ENCODE data around the gene PER2. TPM values are rescaled to one million over a fixed set of nuclear protein-coding genes. Genes with fewer than 3 reads are reported as not detected.

PER2 gene
- total and polyA plus RNA-seq, 2 donors from 2014 or later = 1.8 to 28.4 TPM

- no peak overlapping the region for H3K27ac ChIP-seq (ENCODE audit: low read depth in 2 of 2, low read length in 2 of 2)
- H3K36me3 ChIP-seq (ENCODE audit: control insufficient read depth in 2 of 3, insufficient read depth in 3 of 3, low read length in 3 of 3) = no peaks in the 10 kb centered on the region
- TF ChIP-seq, protein P1, sequence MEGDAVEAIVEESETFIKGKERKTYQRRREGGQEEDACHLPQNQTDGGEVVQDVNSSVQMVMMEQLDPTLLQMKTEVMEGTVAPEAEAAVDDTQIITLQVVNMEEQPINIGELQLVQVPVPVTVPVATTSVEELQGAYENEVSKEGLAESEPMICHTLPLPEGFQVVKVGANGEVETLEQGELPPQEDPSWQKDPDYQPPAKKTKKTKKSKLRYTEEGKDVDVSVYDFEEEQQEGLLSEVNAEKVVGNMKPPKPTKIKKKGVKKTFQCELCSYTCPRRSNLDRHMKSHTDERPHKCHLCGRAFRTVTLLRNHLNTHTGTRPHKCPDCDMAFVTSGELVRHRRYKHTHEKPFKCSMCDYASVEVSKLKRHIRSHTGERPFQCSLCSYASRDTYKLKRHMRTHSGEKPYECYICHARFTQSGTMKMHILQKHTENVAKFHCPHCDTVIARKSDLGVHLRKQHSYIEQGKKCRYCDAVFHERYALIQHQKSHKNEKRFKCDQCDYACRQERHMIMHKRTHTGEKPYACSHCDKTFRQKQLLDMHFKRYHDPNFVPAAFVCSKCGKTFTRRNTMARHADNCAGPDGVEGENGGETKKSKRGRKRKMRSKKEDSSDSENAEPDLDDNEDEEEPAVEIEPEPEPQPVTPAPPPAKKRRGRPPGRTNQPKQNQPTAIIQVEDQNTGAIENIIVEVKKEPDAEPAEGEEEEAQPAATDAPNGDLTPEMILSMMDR (IDR thresholded peaks at IDR 0.05; ENCODE audit: borderline replicate concordance, extremely low read depth, insufficient read depth) = no peak
- intact Hi-C loops (cut with DNase I) = no loop called here
- no peak for FAIRE-seq
- no peak overlapping the region for H3K4me3 ChIP-seq (ENCODE audit: low read length in 3 of 3)
- H3K27me3 ChIP-seq (ENCODE audit: control insufficient read depth, insufficient read depth, low read length) = peaks cover 3% of the 10 kb centered on the region
- no peak overlapping the region for H3K9ac ChIP-seq (ENCODE audit: low read length in 3 of 3)
- DNase-seq = peak in 1 of 5 donors; percentile 36
- H3K4me1 ChIP-seq (ENCODE audit: control insufficient read depth in 2 of 3, insufficient read depth in 2 of 3, low read depth in 1 of 3, low read length in 3 of 3) = peaks cover 0 to 6% (median 2%) of the 10 kb centered on the region in 3 donors
- H3K9me3 ChIP-seq (ENCODE audit: control insufficient read depth in 2 of 3, insufficient read depth in 1 of 3, low read length in 3 of 3) = no peaks in the 10 kb centered on the region
Measured at GRCh38 chr2:238235856-238236255, 52.6 kb downstream of the PER2 start.

GRCh38 chr2:238235331-238235732 lies 53.1 kb downstream of the PER2 start:
- H3K9ac ChIP-seq (ENCODE audit: low read length in 3 of 3) = no peak overlapping the region
- H3K4me3 ChIP-seq (ENCODE audit: low read length in 3 of 3) = no peak overlapping the region
- no peaks in the 10 kb centered on the region for H3K36me3 ChIP-seq (ENCODE audit: control insufficient read depth in 2 of 3, insufficient read depth in 3 of 3, low read length in 3 of 3)
- TF ChIP-seq, protein P1 (IDR thresholded peaks at IDR 0.05; ENCODE audit: borderline replicate concordance, extremely low read depth, insufficient read depth) = no peak
- H3K9me3 ChIP-seq (ENCODE audit: control insufficient read depth in 2 of 3, insufficient read depth in 1 of 3, low read length in 3 of 3) = no peaks in the 10 kb centered on the region
- FAIRE-seq = no peak
- H3K4me1 ChIP-seq (ENCODE audit: control insufficient read depth in 2 of 3, insufficient read depth in 2 of 3, low read depth in 1 of 3, low read length in 3 of 3) = peaks cover 0 to 6% (median 4%) of the 10 kb centered on the region in 3 donors
- intact Hi-C loops (cut with DNase I) = no loop called here
- DNase-seq = peak in 1 of 5 donors; percentile 55
- H3K27me3 ChIP-seq (ENCODE audit: control insufficient read depth, insufficient read depth, low read length) = peaks cover 3% of the 10 kb centered on the region
- H3K27ac ChIP-seq (ENCODE audit: low read depth in 2 of 2, low read length in 2 of 2) = no peak overlapping the region

DNA sequence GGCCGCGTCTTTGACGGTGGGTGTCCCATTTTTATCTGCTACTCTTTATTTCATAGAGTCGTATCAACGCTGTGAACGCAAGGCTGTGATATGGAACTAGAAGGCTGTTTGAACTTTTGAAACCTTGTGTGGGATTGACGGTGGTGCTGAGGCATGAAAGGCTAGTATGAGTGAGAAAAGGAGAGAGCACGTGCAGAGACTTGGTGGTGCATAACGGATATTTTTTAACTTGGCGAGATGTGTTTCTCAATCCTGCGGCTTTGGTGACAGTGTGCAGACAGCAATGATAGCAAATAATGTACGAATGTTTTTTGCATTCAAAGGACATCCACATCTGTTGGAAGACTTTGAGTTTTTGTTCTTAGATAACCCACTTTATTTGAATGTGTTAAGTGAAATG lies 54.8 kb downstream of the PER2 start:
- TF ChIP-seq, protein P1 (IDR thresholded peaks at IDR 0.05; ENCODE audit: borderline replicate concordance, extremely low read depth, insufficient read depth) = no peak
- no peaks in the 10 kb centered on the region for H3K9me3 ChIP-seq (ENCODE audit: control insufficient read depth in 2 of 3, insufficient read depth in 1 of 3, low read length in 3 of 3)
- peaks cover 3% of the 10 kb centered on the region for H3K27me3 ChIP-seq (ENCODE audit: control insufficient read depth, insufficient read depth, low read length)
- FAIRE-seq (no peak), DNase-seq (no peak)
- no peak overlapping the region for H3K27ac ChIP-seq (ENCODE audit: low read depth in 2 of 2, low read length in 2 of 2)
- H3K4me3 ChIP-seq (ENCODE audit: low read length in 3 of 3) = no peak overlapping the region
- H3K9ac ChIP-seq (ENCODE audit: low read length in 3 of 3) = no peak overlapping the region
- peaks cover 0 to 6% (median 2%) of the 10 kb centered on the region in 3 donors for H3K4me1 ChIP-seq (ENCODE audit: control insufficient read depth in 2 of 3, insufficient read depth in 2 of 3, low read depth in 1 of 3, low read length in 3 of 3)
- intact Hi-C loops (cut with DNase I) = no loop called here
- no peaks in the 10 kb centered on the region for H3K36me3 ChIP-seq (ENCODE audit: control insufficient read depth in 2 of 3, insufficient read depth in 3 of 3, low read length in 3 of 3)

DNA sequence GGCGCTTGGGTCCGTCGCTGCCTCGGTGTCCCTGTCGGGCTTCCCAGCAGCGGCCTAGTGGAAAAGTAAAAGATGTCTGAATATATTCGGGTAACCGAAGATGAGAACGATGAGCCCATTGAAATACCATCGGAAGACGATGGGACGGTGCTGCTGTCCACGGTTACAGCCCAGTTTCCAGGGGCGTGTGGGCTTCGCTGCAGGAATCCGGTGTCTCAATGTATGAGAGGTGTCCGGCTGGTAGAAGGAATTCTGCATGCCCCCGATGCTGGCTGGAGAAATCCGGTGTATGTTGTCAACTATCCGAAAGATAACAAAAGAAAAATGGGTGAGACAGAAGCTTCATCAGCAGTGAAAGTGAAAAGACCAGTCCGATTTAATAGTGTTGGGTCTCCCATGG lies 56.6 kb downstream of the PER2 start:
- no peaks in the 10 kb centered on the region for H3K9me3 ChIP-seq (ENCODE audit: control insufficient read depth in 2 of 3, insufficient read depth in 1 of 3, low read length in 3 of 3)
- H3K4me3 ChIP-seq (ENCODE audit: low read length in 3 of 3) = peak overlapping the region in 1 of 3 donors; percentile 62
- H3K36me3 ChIP-seq (ENCODE audit: control insufficient read depth in 2 of 3, insufficient read depth in 3 of 3, low read length in 3 of 3) = no peaks in the 10 kb centered on the region
- no peaks in the 10 kb centered on the region for H3K27me3 ChIP-seq (ENCODE audit: control insufficient read depth, insufficient read depth, low read length)
- H3K27ac ChIP-seq (ENCODE audit: low read depth in 2 of 2, low read length in 2 of 2) = no peak overlapping the region
- H3K4me1 ChIP-seq (ENCODE audit: control insufficient read depth in 2 of 3, insufficient read depth in 2 of 3, low read depth in 1 of 3, low read length in 3 of 3) = peaks cover 0 to 6% (median 2%) of the 10 kb centered on the region in 3 donors
- no peak for DNase-seq
- no peak for FAIRE-seq
- intact Hi-C loops (cut with DNase I) = no loop called here
- no peak overlapping the region for H3K9ac ChIP-seq (ENCODE audit: low read length in 3 of 3)
- TF ChIP-seq, protein P1 (IDR thresholded peaks at IDR 0.05; ENCODE audit: borderline replicate concordance, extremely low read depth, insufficient read depth) = no peak
